Mesendoderm (in vitro differentiated cells): Measurements from ENCODE around the gene ZNF536.

Experiments used
- DNase-seq: peaks from one replicate; pipeline ENCODE4 v3.0.0; 2013
- H2AK5ac ChIP-seq: 2 replicates; pipeline ENCODE4 v1.6.1; 2013; ENCODE audit warnings: low read length, inconsistent platforms
- H2BK120ac ChIP-seq: 2 replicates; pipeline ENCODE4 v1.6.1; 2013; ENCODE audit warnings: low read depth, mild to moderate bottlenecking, low read length, moderate library complexity, mixed read lengths
- H2BK15ac ChIP-seq: replicated peaks from 2 replicates; pipeline ENCODE4 v1.6.1; 2013; ENCODE audit warnings: low read depth, mild to moderate bottlenecking, moderate library complexity
- H2BK5ac ChIP-seq: 2 replicates; pipeline ENCODE4 v1.6.1; 2013; ENCODE audit warnings: low read length, inconsistent platforms
- H3K18ac ChIP-seq: 2 replicates; pipeline ENCODE4 v1.6.1; 2013; ENCODE audit warnings: mild to moderate bottlenecking, low read length, mixed read lengths
- H3K23ac ChIP-seq: one replicate; pipeline ENCODE4 v1.6.1; 2013; ENCODE audit warnings: low read length
- H3K27ac ChIP-seq: 2 replicates; pipeline ENCODE4 v1.5.1; 2013; ENCODE audit warnings: low read depth, mild to moderate bottlenecking, inconsistent platforms, low read length, moderate library complexity
- H3K27me3 ChIP-seq: 2 replicates; pipeline ENCODE4 v1.6.1; 2013; ENCODE audit warnings: low read length, control low read depth, mild to moderate bottlenecking, inconsistent platforms; ENCODE audit not compliant: insufficient read depth, poor library complexity
- H3K36me3 ChIP-seq: 2 replicates; pipeline ENCODE4 v1.6.1; 2013; ENCODE audit warnings: low read length, inconsistent platforms; ENCODE audit not compliant: control insufficient read depth, insufficient read depth
- H3K4ac ChIP-seq: one replicate; pipeline ENCODE4 v1.6.1; 2013; ENCODE audit warnings: low read depth, mild to moderate bottlenecking, low read length, moderate library complexity
- H3K4me1 ChIP-seq: 2 replicates; pipeline ENCODE4 v1.6.1; 2013; ENCODE audit warnings: low read depth, low read length, inconsistent platforms; ENCODE audit not compliant: control insufficient read depth
- H3K4me2 ChIP-seq: 2 replicates; pipeline ENCODE4 v1.6.1; 2013; ENCODE audit warnings: low read length
- H3K4me3 ChIP-seq: 2 replicates; pipeline ENCODE4 v1.5.1; 2013; ENCODE audit warnings: mild to moderate bottlenecking, low read length
- H3K56ac ChIP-seq: one replicate; pipeline ENCODE4 v1.6.1; 2013; ENCODE audit warnings: low read length
- H3K79me1 ChIP-seq: 2 replicates; pipeline ENCODE4 v1.6.1; 2013; ENCODE audit warnings: low read length, inconsistent platforms
- H3K79me2 ChIP-seq: 2 replicates; pipeline ENCODE4 v1.6.1; 2013; ENCODE audit warnings: mild to moderate bottlenecking, low read length; ENCODE audit not compliant: control insufficient read depth, insufficient read depth
- H3K9ac ChIP-seq: 2 replicates; pipeline ENCODE4 v1.6.1; 2013; ENCODE audit warnings: low read length, inconsistent platforms
- H4K5ac ChIP-seq: one replicate; pipeline ENCODE4 v1.6.1; 2013; ENCODE audit warnings: low read length
- H4K8ac ChIP-seq: one replicate; pipeline ENCODE4 v1.6.1; 2013; ENCODE audit warnings: low read depth, mild to moderate bottlenecking, control low read depth, low read length, moderate library complexity
- WGBS: extraction: QIAGEN DNeasy Blood & Tissue Kit; methylation state at CpG from one replicate; pipeline ENCODE4 v1.1.7; 2013; ENCODE audit warnings: low lambda C conversion rate, missing lambda C conversion rate; ENCODE audit not compliant: insufficient coverage; ENCODE audit errors: extremely low coverage; 5-methylcytosine and 5-hydroxymethylcytosine counted together

Gene ZNF536

DNA sequence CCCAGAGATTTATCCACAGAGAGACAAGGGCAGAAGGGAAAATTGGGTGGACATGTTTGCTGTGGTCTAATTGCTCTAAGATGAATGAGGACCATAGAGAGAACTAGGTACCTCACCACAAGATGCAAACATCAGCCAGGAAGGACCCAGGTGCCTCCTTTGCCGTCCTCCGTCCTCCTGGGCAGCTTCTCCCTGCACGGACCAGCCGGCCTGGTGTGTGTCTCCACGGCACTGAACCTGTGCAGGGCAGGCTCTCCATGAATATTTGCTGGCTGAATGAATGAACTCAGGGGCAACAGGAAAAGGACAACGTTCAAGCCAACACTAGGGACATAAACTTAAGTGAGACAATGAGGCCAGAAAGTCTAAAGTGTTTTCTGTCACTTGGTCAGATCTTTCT is 143.9 kb downstream of the ZNF536 start:
- no peak overlapping the region for H3K23ac ChIP-seq
- H3K27ac ChIP-seq, result no peak overlapping the region
- H2BK120ac ChIP-seq, result no peak overlapping the region
- no peak overlapping the region for H3K4ac ChIP-seq
- H3K56ac ChIP-seq, result no peak overlapping the region
- no peaks in the 10 kb centered on the region for H3K4me1 ChIP-seq
- DNase-seq, result no peak
- no peak overlapping the region for H2BK15ac ChIP-seq
- no peak overlapping the region for H2BK5ac ChIP-seq
- no peak overlapping the region for H3K4me3 ChIP-seq
- no peaks in the 10 kb centered on the region for H3K36me3 ChIP-seq
- no peak overlapping the region for H2AK5ac ChIP-seq
- H3K27me3 ChIP-seq, result no peaks in the 10 kb centered on the region
- H3K79me1 ChIP-seq, result no peaks in the 10 kb centered on the region
- no peaks in the 10 kb centered on the region for H3K79me2 ChIP-seq
- H4K5ac ChIP-seq, result no peak overlapping the region
- H3K9ac ChIP-seq, result no peak overlapping the region
- no peak overlapping the region for H3K4me2 ChIP-seq
- WGBS, result no CpG with 5 or more reads among the region's 6 CpGs
- no peak overlapping the region for H3K18ac ChIP-seq
- no peak overlapping the region for H4K8ac ChIP-seq

GRCh38 chr19:30516531-30516930 is 144.3 kb downstream of the ZNF536 start:
- Histone ChIP-seq H3K56ac (no peak overlapping the region), H3K4me1 (no peaks in the 10 kb centered on the region), H3K23ac (no peak overlapping the region), H3K79me1 (no peaks in the 10 kb centered on the region), H4K8ac (no peak overlapping the region), H3K4ac (no peak overlapping the region), H3K27ac (no peak overlapping the region), H2BK5ac (no peak overlapping the region), H3K9ac (no peak overlapping the region), H3K36me3 (no peaks in the 10 kb centered on the region), H3K4me2 (no peak overlapping the region), H2BK15ac (no peak overlapping the region), H2AK5ac (no peak overlapping the region), H2BK120ac (no peak overlapping the region), H3K4me3 (no peak overlapping the region), H3K18ac (no peak overlapping the region), H4K5ac (no peak overlapping the region), H3K27me3 (no peaks in the 10 kb centered on the region), H3K79me2 (no peaks in the 10 kb centered on the region)
- no peak for DNase-seq
- WGBS, result no CpG with 5 or more reads among the region's 17 CpGs

DNA sequence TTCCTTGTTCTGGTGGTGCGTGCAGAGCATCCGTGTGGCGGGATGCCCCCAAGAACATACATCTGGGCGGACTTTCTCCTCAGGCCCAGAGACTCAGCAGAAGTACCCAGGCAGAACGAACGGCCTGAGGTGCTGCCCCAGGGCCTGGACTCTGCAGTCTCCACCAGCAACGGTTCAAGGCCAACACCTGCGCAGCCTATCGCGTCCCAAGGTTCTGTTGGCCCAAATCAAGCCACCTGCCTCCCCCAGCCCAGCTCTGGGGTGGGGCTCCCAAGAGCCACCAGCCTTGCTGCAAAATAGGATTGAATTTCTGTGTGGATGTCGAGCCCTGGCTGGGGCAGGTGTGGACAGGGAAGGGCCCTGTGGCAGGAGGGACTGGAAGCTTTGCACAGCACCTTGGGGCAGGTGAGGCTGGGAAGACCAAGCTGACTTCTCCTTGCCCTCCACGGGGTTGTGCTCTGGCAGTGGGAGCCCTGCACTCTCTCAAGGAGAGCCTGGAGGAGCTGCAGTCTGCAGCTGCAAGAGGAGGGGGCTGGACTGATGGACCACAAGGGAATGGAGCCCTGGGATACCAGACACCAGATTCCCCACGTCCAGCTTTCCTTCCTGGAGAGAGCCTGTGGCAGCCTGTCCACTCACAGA is 146.9 kb downstream of the ZNF536 start:
- Histone ChIP-seq H3K4ac (no peak overlapping the region), H3K4me3 (no peak overlapping the region), H3K18ac (no peak overlapping the region), H3K79me2 (no peaks in the 10 kb centered on the region), H3K23ac (no peak overlapping the region), H2BK5ac (no peak overlapping the region), H3K36me3 (no peaks in the 10 kb centered on the region), H2BK15ac (no peak overlapping the region), H3K79me1 (no peaks in the 10 kb centered on the region), H2AK5ac (no peak overlapping the region), H3K56ac (no peak overlapping the region), H4K5ac (no peak overlapping the region), H2BK120ac (no peak overlapping the region), H3K4me1 (no peaks in the 10 kb centered on the region), H3K9ac (no peak overlapping the region), H3K27me3 (no peaks in the 10 kb centered on the region), H3K27ac (no peak overlapping the region), H3K4me2 (no peak overlapping the region), H4K8ac (no peak overlapping the region)
- no CpG with 5 or more reads among the region's 13 CpGs for WGBS
- no peak for DNase-seq

GRCh38 chr19:30519607-30520205 is 147.5 kb downstream of the ZNF536 start:
- Histone ChIP-seq H3K18ac (no peak overlapping the region), H3K79me2 (no peaks in the 10 kb centered on the region), H2AK5ac (no peak overlapping the region), H2BK5ac (no peak overlapping the region), H3K4me3 (no peak overlapping the region), H2BK120ac (no peak overlapping the region), H2BK15ac (no peak overlapping the region), H3K9ac (no peak overlapping the region), H3K23ac (no peak overlapping the region), H3K4me1 (no peaks in the 10 kb centered on the region), H3K79me1 (no peaks in the 10 kb centered on the region), H3K27me3 (no peaks in the 10 kb centered on the region), H4K8ac (no peak overlapping the region), H3K4ac (no peak overlapping the region), H3K4me2 (no peak overlapping the region), H3K36me3 (no peaks in the 10 kb centered on the region), H4K5ac (no peak overlapping the region), H3K56ac (no peak overlapping the region), H3K27ac (no peak overlapping the region)
- WGBS, result no CpG with 5 or more reads among the region's 3 CpGs
- no peak for DNase-seq

- no peak overlapping the region for H3K18ac ChIP-seq
- H3K79me2 ChIP-seq, result no peaks in the 10 kb centered on the region
- H4K8ac ChIP-seq, result no peak overlapping the region
- H3K4ac ChIP-seq, result no peak overlapping the region
- no peak overlapping the region for H3K4me3 ChIP-seq
- no peak overlapping the region for H2BK5ac ChIP-seq
- no peak overlapping the region for H3K4me2 ChIP-seq
- H3K27ac ChIP-seq, result no peak overlapping the region
- no peak overlapping the region for H3K23ac ChIP-seq
- H3K56ac ChIP-seq, result no peak overlapping the region
- H2AK5ac ChIP-seq, result no peak overlapping the region
- H3K4me1 ChIP-seq, result no peaks in the 10 kb centered on the region
- H3K27me3 ChIP-seq, result no peaks in the 10 kb centered on the region
- no peak overlapping the region for H2BK15ac ChIP-seq
- no peaks in the 10 kb centered on the region for H3K36me3 ChIP-seq
- DNase-seq, result no peak
- no peak overlapping the region for H4K5ac ChIP-seq
- no CpG with 5 or more reads among the region's 9 CpGs for WGBS
- H3K9ac ChIP-seq, result no peak overlapping the region
- no peaks in the 10 kb centered on the region for H3K79me1 ChIP-seq
- no peak overlapping the region for H2BK120ac ChIP-seq
Observed at GRCh38 chr19:30520735-30521479, 148.7 kb downstream of the ZNF536 start.
